Smooth muscle cell (in vitro differentiated cells): ENCODE measurements around the gene PPP1R3F. TPM values are rescaled to one million over a fixed set of nuclear protein-coding genes. Genes with fewer than 3 reads are reported as not detected.

Experiments
- DNase-seq: peaks from one replicate; lab custom pipeline; 2025; ENCODE audit not compliant: unreplicated experiment; lab: John Stamatoyannopoulos, UW
- H2AFZ ChIP-seq: fragments of 200-600 bp; sonication (generic); 2 replicates; pipeline ENCODE4 v1.6.0; 2016; ENCODE audit warnings: antibody characterized with exemption, low read depth, mild to moderate bottlenecking
- H3F3A ChIP-seq: fragments of 200-600 bp; sonication (generic); 2 replicates; pipeline ENCODE4 v1.6.0; 2017; ENCODE audit warnings: antibody characterized with exemption, low read depth
- H3K27ac ChIP-seq: fragments of 200-600 bp; sonication (generic); 2 replicates; pipeline ENCODE4 v1.5.1; 2016; ENCODE audit warnings: low read depth, mild to moderate bottlenecking
- H3K27me3 ChIP-seq: fragments of 200-600 bp; sonication (generic); 2 replicates; pipeline ENCODE4 v1.6.1; 2016; ENCODE audit warnings: low read depth, mild to moderate bottlenecking
- H3K36me3 ChIP-seq: fragments of 200-600 bp; sonication (generic); 2 replicates; pipeline ENCODE4 v1.5.1; 2016; ENCODE audit warnings: low read depth
- H3K4me1 ChIP-seq: fragments of 200-600 bp; sonication (generic); 2 replicates; pipeline ENCODE4 v1.5.1; 2016; ENCODE audit warnings: low read depth
- H3K4me2 ChIP-seq: fragments of 200-600 bp; sonication (generic); 2 replicates; pipeline ENCODE4 v1.6.0; 2016; ENCODE audit warnings: mild to moderate bottlenecking
- H3K4me3 ChIP-seq: fragments of 200-600 bp; sonication (generic); 2 replicates; pipeline ENCODE4 v1.5.1; 2016; ENCODE audit warnings: mild to moderate bottlenecking
- H3K79me2 ChIP-seq: fragments of 200-600 bp; sonication (generic); 2 replicates; pipeline ENCODE4 v1.6.0; 2016; ENCODE audit warnings: low read depth, mild to moderate bottlenecking
- H3K9ac ChIP-seq: fragments of 200-600 bp; sonication (generic); 2 replicates; pipeline ENCODE4 v1.6.0; 2016; ENCODE audit warnings: low read depth
- H3K9me3 ChIP-seq: fragments of 200-600 bp; sonication (generic); replicated peaks from 2 replicates; pipeline ENCODE4 v1.5.1; 2016; ENCODE audit warnings: low read depth
- H4K20me1 ChIP-seq: fragments of 200-600 bp; sonication (generic); 2 replicates; pipeline ENCODE4 v1.6.0; 2016; ENCODE audit warnings: low read depth
- WGBS: methylation state at CpG from one replicate; pipeline ENCODE4 v1.1.7; 2016; ENCODE audit warnings: low lambda C conversion rate; 5-methylcytosine and 5-hydroxymethylcytosine counted together
- polyA plus RNA-seq: library from polyadenylated mRNA; unstranded; fragments of >200 nt; fragmentation: Nextera tagmentation; extraction: Ambion mirVana; gene quantifications from 2 replicates; pipeline ENCODE4 v1.2.1, GENCODE V29; 2016
- total RNA-seq: library from RNA; depleted of rRNA; stranded (reverse); fragments of >200 nt; gene quantifications from 2 replicates; pipeline ENCODE4 v1.2.3, GENCODE V29; 2014
- TF ChIP-seq, protein P1 (sequence below): fragments of 200-600 bp; sonication (generic); IDR thresholded peaks from 2 replicates; pipeline ENCODE4 v1.5.1; 2017; ENCODE audit warnings: borderline replicate concordance, mild to moderate bottlenecking, antibody characterized with exemption; ENCODE audit not compliant: insufficient read depth, poor library complexity, severe bottlenecking

Gene PPP1R3F
- 2.4 and 3.3 TPM in 2 replicates for total RNA-seq
- polyA plus RNA-seq = 14.5 and 15.6 TPM in 2 replicates

DNA sequence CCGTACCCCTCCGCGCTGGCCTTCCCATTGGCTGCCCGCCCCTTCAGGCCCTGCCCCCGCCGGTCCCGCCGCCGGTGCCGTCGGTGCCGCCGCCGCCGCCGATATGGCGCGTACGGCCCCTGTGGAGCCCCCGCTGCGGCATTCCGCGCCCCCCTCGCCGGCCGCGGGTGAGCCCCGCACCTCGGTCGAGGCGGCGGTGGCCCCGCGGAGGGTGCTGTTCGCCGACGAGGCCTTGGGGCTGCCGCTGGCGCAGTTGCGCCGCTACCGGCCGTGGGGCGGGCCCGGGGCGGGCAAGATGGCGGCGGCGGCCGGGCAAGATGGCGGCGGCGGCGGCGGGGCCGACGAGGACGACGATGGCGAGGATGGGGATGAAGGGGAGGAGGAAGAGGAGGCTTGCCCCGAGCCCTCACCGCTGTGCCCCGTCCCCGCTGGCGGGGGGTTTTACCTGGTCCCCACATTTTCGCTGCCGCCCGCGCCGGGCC lies at the start of gene PPP1R3F:
Gene PPP1R3F (plus strand): TSS at position 27 of the 482 bp plus-strand sequence. CDS start 77 bp downstream, at position 104.
- peak within 1 kb of the TSS; percentile 98 for H3K27ac ChIP-seq
- no peaks in the 10 kb centered on the region for H3K9me3 ChIP-seq
- H4K20me1 ChIP-seq = peaks cover 5% of the 10 kb centered on the region
- peak within 1 kb of the TSS; percentile 98 for H3K9ac ChIP-seq
- H3K36me3 ChIP-seq = no peaks in the 10 kb centered on the region
- no CpG with 5 or more reads among the region's 70 CpGs for WGBS
- H3K4me3 ChIP-seq = peak within 1 kb of the TSS; percentile 60
- peak within 1 kb of the TSS; percentile 81 for H2AFZ ChIP-seq
- H3K27me3 ChIP-seq = no peaks in the 10 kb centered on the region
- peaks cover 19% of the 10 kb centered on the region for H3K79me2 ChIP-seq
- TF ChIP-seq, protein P1, sequence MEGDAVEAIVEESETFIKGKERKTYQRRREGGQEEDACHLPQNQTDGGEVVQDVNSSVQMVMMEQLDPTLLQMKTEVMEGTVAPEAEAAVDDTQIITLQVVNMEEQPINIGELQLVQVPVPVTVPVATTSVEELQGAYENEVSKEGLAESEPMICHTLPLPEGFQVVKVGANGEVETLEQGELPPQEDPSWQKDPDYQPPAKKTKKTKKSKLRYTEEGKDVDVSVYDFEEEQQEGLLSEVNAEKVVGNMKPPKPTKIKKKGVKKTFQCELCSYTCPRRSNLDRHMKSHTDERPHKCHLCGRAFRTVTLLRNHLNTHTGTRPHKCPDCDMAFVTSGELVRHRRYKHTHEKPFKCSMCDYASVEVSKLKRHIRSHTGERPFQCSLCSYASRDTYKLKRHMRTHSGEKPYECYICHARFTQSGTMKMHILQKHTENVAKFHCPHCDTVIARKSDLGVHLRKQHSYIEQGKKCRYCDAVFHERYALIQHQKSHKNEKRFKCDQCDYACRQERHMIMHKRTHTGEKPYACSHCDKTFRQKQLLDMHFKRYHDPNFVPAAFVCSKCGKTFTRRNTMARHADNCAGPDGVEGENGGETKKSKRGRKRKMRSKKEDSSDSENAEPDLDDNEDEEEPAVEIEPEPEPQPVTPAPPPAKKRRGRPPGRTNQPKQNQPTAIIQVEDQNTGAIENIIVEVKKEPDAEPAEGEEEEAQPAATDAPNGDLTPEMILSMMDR = no peak
- H3K4me1 ChIP-seq = peaks cover 3% of the 10 kb centered on the region
- H3K4me2 ChIP-seq = peak within 1 kb of the TSS; percentile 84
- H3F3A ChIP-seq = no peaks in the 10 kb centered on the region
- DNase-seq = no peak

DNA sequence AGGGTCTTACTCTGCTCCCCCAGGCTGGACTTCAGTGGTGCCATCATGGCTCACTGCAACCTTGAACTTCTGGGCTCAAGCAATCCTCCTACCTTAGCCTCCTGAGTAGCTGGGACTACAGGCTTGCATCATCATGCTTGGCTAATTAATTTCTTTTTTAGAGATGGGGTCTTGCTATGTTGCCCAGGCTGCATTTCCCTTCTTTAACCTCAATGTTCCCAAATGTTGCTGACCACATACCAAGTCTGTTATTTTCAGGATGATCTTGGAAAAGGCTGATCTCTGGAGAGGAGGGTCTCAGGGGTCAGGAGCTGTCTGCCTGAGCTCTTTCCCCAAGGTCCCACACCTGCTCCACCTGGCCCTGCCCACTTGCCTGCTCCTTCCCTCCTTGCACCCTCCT lies 49.5 kb upstream of the PPP1R3F start:
- H2AFZ ChIP-seq = no peak overlapping the region
- H3K27ac ChIP-seq = no peak overlapping the region
- no peaks in the 10 kb centered on the region for H3K27me3 ChIP-seq
- no peaks in the 10 kb centered on the region for H3K36me3 ChIP-seq
- no peak overlapping the region for H3K4me2 ChIP-seq
- no peak overlapping the region for H3K9ac ChIP-seq
- no peak for DNase-seq
- no peaks in the 10 kb centered on the region for H3F3A ChIP-seq
- H3K79me2 ChIP-seq = no peaks in the 10 kb centered on the region
- H3K9me3 ChIP-seq = no peaks in the 10 kb centered on the region
- H3K4me3 ChIP-seq = no peak overlapping the region
- H4K20me1 ChIP-seq = no peaks in the 10 kb centered on the region
- TF ChIP-seq, protein P1 = no peak
- no peaks in the 10 kb centered on the region for H3K4me1 ChIP-seq

- Histone ChIP-seq H3K9ac (no peak overlapping the region), H4K20me1 (no peaks in the 10 kb centered on the region), H3K27ac (no peak overlapping the region), H3K79me2 (no peaks in the 10 kb centered on the region), H3F3A (no peaks in the 10 kb centered on the region), H3K4me2 (no peak overlapping the region), H2AFZ (no peak overlapping the region), H3K4me1 (no peaks in the 10 kb centered on the region), H3K27me3 (no peaks in the 10 kb centered on the region), H3K36me3 (no peaks in the 10 kb centered on the region), H3K9me3 (no peaks in the 10 kb centered on the region), H3K4me3 (no peak overlapping the region)
- TF ChIP-seq, protein P1 = no peak
- 88% methylated on average over 2 of the region's 2 CpGs for WGBS
- no peak for DNase-seq
Observed at GRCh38 chrX:49221868-49222267, 47.7 kb upstream of the PPP1R3F start.

GRCh38 chrX:49225858-49226257 lies 43.7 kb upstream of the PPP1R3F start:
- DNase-seq = no peak
- Histone ChIP-seq H4K20me1 (no peaks in the 10 kb centered on the region), H3K27me3 (no peaks in the 10 kb centered on the region), H3K4me3 (no peak overlapping the region), H3K9ac (no peak overlapping the region), H3K9me3 (no peaks in the 10 kb centered on the region), H3K36me3 (no peaks in the 10 kb centered on the region), H3K27ac (no peak overlapping the region), H3F3A (no peaks in the 10 kb centered on the region), H3K79me2 (no peaks in the 10 kb centered on the region), H3K4me1 (no peaks in the 10 kb centered on the region), H2AFZ (no peak overlapping the region), H3K4me2 (no peak overlapping the region)
- TF ChIP-seq, protein P1 = no peak
- 86% methylated on average over 14 of the region's 14 CpGs for WGBS
